ENCODE results near the gene NUDT21.

- TF ChIP-seq, protein P1, sequence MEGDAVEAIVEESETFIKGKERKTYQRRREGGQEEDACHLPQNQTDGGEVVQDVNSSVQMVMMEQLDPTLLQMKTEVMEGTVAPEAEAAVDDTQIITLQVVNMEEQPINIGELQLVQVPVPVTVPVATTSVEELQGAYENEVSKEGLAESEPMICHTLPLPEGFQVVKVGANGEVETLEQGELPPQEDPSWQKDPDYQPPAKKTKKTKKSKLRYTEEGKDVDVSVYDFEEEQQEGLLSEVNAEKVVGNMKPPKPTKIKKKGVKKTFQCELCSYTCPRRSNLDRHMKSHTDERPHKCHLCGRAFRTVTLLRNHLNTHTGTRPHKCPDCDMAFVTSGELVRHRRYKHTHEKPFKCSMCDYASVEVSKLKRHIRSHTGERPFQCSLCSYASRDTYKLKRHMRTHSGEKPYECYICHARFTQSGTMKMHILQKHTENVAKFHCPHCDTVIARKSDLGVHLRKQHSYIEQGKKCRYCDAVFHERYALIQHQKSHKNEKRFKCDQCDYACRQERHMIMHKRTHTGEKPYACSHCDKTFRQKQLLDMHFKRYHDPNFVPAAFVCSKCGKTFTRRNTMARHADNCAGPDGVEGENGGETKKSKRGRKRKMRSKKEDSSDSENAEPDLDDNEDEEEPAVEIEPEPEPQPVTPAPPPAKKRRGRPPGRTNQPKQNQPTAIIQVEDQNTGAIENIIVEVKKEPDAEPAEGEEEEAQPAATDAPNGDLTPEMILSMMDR (IDR thresholded peaks at IDR 0.05): no peak
- TF ChIP-seq POLR2A (IDR thresholded peaks at IDR 0.05): no peak
- no peak for TF ChIP-seq EP300 (IDR thresholded peaks at IDR 0.05)
- TF ChIP-seq POLR2AphosphoS5 (IDR thresholded peaks at IDR 0.05): no peak
Observed at GRCh38 chr16:56480776-56481467, 29.8 kb upstream of the NUDT21 start.

Measured in upper lobe of left lung (tissue), 4 donors.